NOMO-1 treated with dmso at 0.1 percent for 144 hours (cell line): ENCODE results near the gene NIN.

Experiments
- DNase-seq: peaks from one replicate; lab custom pipeline; 2025; ENCODE audit not compliant: unreplicated experiment; lab: John Stamatoyannopoulos, UW

The NIN gene

DNA sequence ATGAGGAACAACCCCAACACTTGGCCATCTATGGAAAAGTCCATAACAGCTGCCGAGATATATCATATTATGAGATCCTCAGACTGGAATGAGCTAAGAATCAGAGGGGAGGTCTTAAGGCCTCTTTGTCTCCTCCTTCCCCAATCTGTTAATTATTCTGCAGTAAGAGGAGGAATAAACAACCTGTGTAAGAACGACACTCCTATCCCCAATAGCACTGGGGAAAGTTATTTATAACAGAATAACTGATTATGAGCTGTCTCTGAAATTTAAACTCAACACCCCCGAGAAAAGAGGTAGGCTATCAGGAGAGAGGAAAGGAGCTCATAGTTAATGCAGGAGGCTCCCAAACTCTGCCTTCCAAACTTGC lies 68.0 kb downstream of the NIN start:
- DNase-seq, result no peak

DNA sequence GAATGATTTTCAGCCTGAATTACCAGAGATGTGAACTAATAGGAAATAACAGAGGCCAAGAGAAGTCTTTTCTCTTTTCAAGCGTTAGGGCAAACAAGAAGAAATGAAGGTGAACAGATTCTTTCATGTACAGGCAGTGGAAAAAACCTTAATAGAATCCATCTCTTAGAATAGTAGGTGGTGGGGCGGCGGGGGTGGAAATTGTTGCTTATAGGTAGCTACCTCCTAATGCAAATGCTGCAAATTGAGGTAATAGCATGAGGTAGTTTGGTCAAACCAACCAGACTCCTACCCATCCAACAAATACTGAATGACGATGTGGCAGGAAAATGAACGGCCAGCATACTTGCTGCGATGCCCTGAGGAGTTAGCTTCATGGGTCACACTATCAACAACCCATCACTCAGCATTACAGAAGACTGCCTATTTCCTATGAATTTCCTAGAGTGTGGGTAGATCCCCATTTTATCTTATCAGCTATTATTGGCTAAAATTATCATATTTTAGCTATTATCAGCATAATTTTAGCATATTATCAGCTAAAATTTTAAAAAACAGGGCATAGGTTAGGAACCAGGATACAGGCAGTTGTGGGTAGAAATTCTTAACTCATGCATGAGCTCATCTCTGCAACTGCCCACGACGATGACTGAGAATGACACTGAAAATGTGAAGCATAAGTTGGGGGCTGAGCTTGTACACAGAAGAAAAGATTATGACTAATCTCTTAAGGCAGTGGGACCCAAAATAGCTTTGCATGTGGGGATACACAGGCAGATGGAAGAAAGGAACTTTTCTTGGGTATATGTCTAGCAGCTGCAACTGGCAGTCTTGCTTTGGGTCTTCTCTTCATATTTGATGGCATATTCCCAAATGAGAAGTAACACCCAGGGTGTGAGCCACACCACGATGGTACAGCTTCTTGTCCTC lies 68.7 kb downstream of the NIN start:
- DNase-seq, result no peak

DNA sequence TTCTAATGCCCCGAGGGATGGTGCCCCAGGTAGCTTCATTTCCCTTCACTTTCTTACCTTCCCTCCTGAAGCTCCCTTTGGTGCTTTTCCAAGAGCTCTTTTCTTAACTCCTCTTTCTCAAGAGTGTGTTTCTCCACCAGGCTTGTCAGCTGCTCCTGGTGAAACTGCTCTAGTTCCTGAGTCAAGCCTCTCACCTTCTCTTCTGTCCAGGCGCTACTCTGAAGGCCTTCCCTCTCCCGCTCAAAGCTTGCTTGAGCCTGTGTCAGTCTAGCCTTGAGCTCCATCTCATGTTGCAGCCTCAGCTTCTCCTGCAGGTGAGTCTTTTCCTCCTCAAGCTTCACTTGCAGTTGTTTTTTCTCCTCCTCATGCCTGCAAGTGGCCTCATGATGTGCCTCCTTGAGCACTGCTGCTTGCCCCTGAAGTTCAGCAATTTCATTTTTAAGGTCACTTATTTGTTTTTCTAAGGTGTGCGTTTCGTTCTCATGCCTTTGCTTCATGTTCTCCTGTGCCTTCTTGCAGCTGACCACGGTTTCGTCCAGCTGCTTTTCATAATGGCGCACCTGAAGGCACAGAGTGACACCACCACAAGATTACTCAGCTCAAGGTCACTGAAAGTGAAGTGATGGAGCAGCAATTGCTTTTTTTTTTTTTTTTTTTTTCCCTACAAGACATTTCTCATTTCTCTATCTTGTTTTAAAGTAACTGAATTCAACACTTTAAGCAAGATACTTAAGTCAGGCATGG lies 71.0 kb downstream of the NIN start:
- DNase-seq, result no peak

DNA sequence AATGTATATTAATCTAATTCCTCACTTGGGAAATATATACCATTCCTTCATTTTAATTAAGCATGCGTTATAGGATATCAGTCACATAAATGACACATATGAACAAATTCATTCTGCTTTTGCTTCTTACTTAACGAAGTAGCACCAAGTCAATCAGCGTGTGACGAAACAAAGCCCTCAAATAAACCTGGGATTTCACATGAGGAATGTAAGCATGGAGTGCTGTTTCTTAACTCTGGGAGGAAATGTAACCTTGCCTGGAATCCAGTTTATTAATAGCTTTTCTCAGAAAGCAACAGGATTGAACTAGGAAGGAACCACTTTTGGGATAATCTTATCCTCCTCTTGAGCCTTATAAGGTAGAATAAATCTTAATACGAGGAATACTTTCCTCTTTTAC lies 72.0 kb downstream of the NIN start:
- no peak for DNase-seq

DNA sequence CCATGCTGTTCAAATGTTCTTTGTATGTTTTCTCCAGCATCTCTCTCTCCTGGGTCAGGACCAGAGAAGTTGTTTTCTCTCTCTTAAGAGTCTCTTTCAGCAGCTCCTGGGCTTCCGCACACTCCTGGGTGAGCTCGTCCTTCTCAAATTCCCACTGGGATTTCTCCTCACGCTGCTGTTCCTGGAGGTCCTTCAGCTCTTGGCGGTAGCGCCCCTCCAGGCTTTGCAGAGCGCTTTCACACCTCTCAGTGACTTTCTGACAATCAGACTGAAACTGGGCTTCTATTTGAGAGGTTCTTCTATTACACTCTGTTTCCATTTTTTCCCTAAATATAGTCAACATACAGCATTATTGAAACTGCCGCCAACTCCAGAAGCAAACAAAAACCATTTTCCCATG lies 72.7 kb downstream of the NIN start:
- DNase-seq, result no peak

DNA sequence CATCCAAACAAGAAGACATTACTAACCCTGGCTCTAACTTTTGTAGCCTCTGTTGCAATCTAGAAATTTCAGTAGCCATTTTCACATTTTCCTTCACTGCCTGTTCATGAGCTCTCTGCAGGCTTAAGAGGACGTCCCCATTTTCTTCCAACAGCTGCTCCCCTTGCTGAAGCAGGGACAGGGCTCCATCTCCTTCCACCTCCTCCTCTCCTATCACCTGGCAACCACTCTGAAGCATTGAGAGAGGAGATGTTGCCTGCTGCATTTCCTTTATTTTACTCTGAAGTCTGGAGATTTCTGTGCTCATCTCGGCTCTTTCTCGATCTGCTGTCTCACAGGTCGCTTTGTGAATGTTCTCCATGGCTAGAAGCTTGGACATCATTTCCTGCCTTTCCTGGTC lies 73.3 kb downstream of the NIN start:
- DNase-seq, result no peak

DNA sequence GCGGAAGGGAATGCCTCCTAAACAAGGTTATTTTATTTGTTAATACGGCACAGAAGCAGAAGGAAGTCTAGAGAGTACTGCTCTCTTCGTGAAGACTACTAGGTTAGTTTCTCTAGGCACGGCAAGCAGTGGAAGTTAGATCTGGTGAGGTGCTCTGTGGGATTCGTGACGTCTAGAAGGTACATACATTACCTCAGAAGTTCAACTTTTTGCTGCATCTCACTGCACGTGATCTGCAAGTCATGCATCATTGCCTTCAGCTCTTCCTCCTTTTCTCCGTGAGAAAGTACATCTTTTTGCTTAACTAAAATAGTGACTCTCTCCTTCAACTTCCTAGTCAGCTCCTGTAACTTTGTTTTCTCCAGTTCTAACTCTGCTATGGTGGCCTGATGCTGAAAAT lies 74.7 kb downstream of the NIN start:
- no peak for DNase-seq

DNA sequence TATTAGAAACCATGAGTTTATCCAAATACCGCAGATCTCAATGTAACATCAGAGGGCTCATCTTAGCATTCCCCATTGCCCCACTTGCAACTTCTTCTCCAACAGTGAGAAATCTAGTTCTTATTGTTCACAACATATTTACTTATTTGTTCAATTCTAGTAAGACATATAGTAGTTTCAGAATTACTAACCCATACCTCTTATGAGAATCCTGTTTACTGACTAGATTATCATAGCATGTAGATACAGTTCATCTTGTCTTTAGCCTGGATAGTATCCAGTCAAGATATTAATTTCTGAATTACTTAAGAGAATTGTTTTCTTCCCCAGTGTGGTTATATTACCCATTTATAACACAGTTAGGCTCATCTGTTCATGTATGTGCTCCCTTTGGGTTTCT lies 80.6 kb downstream of the NIN start:
- no peak for DNase-seq

DNA sequence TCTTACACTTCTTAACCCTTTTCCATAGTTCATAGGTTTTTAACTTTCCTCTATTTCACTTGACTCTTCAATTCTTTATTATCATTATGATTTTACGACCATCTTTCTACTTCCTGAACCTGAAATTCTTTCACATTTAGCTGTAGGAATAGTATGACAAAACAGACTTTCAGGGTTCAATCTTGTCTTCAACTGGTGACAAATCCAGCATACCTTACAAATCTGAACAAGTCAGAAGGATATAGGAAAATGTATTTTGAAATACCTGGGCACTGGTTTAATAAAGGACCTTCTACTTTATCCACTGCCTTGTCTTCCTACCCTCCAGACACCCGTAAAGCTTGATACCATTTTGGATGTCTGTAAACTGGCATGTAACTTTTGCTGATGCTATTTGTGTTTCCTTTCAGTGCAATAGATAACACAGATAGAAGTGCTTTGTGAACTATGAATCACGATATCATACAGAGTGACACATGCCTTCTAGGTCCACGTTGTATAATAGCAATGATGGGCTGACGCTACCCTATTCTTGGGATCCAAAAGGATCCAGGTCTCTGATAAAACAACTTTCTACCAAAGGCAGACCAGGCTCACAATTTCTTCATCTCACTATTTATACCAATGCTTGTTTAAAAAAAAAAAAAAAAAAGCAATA lies 85.4 kb downstream of the NIN start:
- DNase-seq, result no peak

DNA sequence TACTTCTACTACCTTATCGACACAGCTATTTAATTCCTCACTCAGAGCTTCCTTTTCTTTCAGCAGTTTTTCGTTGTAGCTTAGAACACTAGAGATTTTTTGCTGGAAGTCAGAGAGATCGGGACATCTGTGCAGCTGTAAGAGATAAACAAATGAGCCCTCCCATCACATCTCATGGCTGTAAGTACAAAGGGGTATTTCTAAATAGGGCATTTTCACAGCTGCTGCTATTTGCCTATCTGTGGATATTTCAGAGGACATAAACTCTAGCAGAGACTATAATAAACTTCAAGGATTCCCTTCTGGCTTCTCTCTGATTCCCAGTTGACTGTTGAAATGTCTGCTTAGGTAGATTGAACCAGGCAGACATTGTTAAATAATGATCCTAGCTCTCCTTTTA lies 86.7 kb downstream of the NIN start:
- DNase-seq, result no peak

DNA sequence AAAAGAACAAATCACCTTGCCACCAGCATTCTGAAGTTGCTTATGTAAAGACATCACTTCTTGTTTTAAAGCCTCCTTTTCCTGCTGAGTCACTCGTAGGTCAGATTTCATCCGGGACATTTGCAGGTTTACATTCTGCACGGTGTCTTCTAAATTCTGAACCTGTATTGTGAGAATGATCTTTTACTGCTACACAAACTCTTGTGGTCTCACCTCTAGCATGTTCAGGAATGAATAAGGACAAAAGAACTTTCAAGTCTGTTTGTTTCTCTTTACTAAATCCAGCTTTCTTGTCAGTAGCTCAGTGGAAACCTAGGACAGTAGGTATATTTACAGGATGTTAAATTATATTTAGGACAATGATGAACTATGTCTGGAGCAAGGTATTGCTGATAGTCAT lies 89.4 kb downstream of the NIN start:
- DNase-seq, result no peak

DNA sequence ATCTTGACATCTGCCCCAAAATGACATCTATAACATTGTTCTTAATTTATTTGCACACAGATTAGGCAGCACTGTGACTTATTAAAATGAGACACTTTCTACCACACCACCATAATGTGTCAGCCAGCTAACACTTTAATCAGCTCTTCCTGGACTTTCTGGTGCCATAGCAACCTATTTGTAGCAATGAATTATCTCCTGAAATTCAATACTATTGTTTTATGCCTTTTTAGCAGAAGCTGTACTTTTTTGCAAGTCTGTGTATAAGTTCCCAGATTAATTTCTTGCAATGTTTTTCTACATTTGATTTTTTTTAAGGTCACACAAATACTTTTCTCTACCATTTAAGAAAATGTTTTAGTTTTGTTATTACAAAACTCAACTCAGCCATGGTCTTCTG lies 90.1 kb downstream of the NIN start:
- no peak for DNase-seq

DNA sequence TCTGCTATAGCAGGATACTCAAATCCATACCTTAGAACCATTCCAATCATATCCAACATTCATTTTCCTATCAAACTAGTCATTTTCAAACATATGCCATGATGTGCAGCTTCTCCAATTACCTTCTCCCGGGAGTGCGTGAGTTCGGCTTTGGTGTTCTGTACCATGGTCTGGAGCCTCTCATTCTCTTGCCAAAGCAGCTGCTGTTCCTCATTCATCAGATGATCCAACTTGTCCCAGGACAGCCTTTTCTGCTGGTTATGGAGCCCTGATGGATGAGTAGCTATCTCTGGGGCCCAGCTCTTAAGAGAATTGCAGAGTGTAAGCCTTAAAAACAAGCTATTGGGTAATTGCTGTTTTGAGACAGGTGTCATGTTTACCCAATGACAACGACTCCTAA lies 91.8 kb downstream of the NIN start:
- no peak for DNase-seq

DNA sequence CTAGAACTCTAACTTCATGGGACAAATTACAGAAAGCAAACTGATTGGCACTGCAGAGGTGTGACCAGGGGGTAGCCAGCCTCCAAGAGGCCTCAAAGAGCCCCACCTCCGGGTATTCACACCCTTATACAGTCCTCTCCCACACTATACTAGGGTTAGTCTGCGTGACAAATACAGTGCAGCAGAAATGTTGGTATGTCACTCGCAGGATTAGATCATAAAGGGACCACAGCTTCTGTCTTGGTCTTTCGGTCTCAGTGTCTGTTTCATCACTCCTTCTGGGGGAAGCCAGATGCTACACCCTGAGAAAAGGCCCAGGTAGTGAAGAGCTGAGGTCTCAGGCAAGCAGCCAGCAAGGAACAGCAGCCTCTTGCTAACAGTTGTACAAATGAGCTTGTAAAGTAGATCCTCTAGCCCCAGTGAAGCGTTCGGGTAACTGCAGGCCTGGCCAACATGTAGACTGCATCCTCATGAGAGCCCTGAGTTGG lies 94.0 kb downstream of the NIN start:
- no peak for DNase-seq

DNA sequence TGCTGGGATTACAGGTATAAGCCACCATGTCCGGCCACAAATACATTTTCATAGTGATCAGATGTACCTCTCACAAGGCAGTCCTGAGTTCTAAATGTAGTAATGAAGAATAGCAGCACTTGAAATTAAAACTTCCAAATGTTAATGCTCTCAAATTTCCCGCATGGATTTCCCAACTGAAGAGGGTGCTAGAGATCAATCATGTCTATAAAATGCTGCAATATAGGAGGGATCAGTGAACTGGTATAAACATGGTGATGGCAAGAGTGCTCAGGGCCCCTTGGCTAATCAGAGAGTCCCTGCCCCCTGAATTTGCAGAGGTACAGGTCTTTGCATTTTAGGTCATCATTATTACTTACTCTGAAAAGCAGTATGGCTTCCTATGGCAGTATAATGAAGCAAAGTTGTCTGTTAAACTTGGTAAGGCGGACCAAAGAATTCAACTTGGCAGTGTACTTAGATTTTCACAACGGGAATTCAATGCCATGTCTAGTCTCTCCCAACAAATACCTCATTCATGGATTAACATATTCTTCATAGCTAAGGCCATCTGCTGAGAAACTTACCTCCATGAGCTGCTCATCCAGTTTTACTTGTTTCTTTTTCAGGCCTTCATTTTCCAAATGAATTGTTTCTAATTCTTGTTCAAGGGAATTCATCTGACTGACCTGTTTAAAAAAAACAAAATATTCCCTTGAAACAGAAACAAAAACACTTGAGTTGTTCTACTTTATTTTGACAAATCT lies 95.8 kb downstream of the NIN start:
- no peak for DNase-seq

DNA sequence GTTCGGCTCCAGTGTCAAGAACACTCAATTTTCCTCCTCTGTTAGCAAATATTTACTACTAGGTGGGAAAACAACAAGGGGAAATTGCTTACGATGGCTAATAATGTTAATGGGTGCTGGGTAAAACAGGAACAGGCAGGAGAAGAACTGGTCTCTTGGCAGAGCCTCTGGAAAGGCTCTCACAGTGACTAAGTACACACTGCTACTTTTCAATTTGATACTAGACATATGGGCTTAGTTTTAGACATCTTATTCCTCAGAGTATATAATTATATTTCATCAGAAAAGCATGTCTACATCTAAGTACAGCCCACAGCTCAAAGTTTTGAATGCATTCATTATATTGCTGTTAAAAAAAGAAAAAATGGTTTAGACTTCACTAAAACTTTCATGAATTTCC lies 97.5 kb downstream of the NIN start:
- DNase-seq, result no peak

DNA sequence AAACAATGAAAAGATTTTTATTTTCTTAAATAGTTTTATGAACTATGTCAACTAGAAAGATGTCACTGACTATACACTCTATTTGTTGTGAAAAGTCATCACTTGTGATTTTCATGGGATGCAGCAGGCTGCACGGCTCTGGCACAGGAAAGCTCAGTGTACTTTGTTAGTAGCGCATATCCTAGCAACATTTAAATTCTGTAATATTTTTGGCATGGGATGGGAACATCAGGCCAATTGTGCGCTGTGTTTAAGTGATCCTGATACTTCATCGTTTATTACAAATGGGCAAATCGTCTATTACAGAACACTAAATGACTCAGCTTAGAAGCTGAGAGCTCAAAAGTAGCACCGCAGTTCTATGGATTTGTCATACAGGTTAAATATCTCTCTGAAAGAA lies 102.1 kb downstream of the NIN start:
- DNase-seq, result no peak

DNA sequence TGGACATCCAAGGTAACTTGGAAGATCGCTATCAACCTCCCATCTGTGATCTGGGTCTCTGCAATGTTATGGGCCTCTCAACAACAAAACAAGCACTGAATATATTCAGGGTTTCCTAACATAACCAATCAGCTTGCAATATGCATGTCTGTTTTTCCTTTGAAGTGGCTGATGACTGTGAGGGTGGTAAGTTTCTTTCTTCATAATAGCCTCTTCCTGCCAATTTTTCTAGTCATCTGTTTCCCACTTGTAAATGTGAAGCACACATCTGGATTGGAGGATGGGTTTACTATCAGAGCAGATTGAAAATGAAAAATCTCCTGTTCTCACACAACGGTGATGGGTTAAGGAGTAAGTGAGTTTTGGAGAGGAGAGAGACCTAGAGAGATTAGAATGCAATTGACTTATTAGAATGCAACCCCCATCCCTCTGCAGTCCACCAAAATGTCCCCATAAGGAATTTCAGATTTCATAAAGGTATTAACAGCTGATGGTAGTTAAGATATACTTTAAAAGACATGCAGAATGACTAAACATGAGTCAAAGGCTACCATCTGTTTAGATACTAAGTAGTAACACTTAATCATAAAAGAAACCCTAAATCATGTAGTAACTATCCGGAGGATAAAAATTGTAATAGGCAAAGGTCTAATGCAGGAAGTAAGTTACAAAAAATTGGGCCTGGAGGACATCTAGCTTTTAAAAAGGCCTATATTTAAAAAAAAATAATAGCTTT lies 104.4 kb downstream of the NIN start:
- DNase-seq, result no peak

DNA sequence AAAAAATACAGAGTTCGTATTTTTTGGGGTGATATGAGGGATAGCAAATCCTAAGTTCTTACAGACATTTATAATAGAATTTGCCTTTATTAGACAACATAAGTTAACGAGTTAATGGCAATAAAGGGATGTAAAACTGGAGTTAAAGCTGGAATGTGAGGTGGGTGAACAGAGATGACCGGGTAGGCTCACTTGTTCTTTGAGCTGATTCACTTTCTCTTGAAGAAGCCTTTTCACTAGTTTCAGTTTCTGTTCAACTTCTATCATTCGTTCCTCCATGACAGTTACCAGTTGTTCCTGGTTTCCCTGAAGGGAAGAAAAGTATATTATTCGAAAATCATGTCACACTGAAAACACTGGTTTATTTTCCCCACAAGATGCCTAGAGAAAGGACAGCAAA lies 105.2 kb downstream of the NIN start:
- DNase-seq, result no peak

DNA sequence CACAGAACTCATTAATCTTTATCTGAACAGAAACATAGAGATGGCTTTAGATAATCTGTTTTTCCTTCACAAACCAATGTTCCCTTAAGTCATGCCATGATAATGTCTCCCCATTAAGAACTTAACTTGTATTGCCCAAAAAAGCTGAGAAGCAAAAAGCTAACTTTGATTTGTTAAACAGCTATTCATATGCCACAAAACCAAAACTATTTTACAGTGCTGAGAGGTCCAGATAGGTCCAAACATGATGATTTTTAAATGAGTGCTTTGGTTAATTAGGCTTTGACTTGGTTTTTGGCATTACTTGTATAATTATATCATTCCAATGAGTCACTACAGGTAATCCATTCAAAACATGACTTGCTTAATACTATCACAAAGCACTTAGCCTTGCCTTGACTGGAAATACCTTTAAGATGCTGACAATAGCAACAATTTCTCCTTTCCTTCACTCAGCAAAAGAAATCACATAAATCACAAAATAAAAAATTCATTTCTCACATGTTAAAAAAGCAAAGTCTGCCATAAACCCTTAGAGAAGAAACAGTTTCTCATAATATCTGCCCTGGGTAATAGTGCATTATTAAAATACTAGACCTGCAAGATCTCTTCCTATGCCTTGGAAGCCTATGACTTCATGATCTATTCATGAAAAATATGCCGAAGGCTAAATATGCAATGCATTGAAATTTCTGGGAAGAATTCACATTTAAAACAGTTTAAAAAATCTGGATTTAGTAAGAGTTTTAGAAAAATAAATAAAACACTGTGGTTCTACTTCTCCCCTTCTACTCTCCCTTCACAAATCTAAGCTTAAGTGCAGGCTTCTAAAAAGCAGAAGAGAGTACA lies 110.8 kb downstream of the NIN start:
- no peak for DNase-seq
